ENCODE measurements around the gene HEMGN. TPM values are rescaled to one million over a fixed set of nuclear protein-coding genes. Genes with fewer than 3 reads are reported as not detected.
A peak's percentile ranks its signal among the peaks of the same experiment; 100 is the strongest.

The HEMGN gene
- total RNA-seq (2014; rRNA removed; shearing (Covaris generic); ENCODE audit: low replicate concordance), result not detected in 2 replicates

DNA sequence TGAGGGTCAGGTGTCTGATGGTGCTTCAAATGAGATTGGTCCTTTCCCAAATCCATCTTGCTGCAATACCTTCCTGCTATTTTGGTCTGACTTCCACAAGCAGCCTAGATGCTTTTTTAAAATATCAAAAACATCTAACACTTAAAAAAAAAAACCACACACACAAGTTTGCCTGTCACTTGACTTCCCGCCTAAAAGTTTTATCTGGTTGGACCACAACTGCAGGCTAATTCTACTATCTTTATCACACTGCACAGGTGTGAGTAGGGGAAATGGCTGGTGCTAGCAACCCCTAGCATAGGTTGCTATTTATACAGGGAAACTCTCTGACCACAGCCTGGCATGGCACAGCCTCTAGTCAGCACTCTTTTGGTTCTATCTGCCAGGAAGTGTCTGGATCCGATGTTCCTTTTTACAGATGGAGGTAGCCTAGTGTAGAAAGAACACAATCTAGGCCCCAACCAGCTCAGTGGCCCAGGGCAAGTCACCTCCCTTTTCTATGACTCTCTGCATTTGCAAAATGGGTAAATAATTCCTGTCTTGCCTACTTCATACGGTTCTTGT lies at the start of gene HEMGN:
HEMGN (minus strand) TSS at position 92 of the 564 bp plus-strand sequence; CDS start at position 56, 36 bp downstream.
- Histone ChIP-seq H3K4me3 (ENCODE audit: low read length) (no peak within 1 kb of the TSS), H3K4me2 (ENCODE audit: low read depth, low read length, poor library complexity, severe bottlenecking) (peak within 1 kb of the TSS; percentile 44), H4K20me1 (ENCODE audit: insufficient read depth, low read depth, low read length) (no peaks in the 10 kb centered on the region), H3K9me2 (replicated peaks; ENCODE audit: insufficient read depth, low read length) (no peaks in the 10 kb centered on the region), H3K36me3 (ENCODE audit: insufficient read depth, low read length) (no peaks in the 10 kb centered on the region), H3K4me1 (ENCODE audit: low read length) (peaks cover 31% of the 10 kb centered on the region), H3K9ac (ENCODE audit: low read length) (peak within 1 kb of the TSS; percentile 11; the same call in 1 of the 2 replicates), H3K27ac (ENCODE audit: low read length) (no peak within 1 kb of the TSS), H3K79me2 (ENCODE audit: low read length) (no peaks in the 10 kb centered on the region), H2AFZ (ENCODE audit: low read length) (peak within 1 kb of the TSS; percentile 60; the same call in 1 of the 2 replicates), H3K9me3 (ENCODE audit: low read length) (no peaks in the 10 kb centered on the region), H3K27me3 (ENCODE audit: low read length) (no peaks in the 10 kb centered on the region)
- DNase-seq, result no peak

GRCh38 chr9:97987487-97987886 lies 49.5 kb upstream of the HEMGN start:
- Histone ChIP-seq H3K9me3 (ENCODE audit: low read length) (no peaks in the 10 kb centered on the region), H3K4me1 (ENCODE audit: low read length) (peaks cover 82% of the 10 kb centered on the region), H3K4me3 (ENCODE audit: low read length) (peak overlapping the region; percentile 85), H3K27ac (ENCODE audit: low read length) (peak overlapping the region; percentile 94), H4K20me1 (ENCODE audit: insufficient read depth, low read depth, low read length) (peaks cover 20% of the 10 kb centered on the region; the same call in 1 of the 2 replicates), H3K9me2 (replicated peaks; ENCODE audit: insufficient read depth, low read length) (no peaks in the 10 kb centered on the region), H3K27me3 (ENCODE audit: low read length) (no peaks in the 10 kb centered on the region), H3K9ac (ENCODE audit: low read length) (peak overlapping the region; percentile 96), H3K79me2 (ENCODE audit: low read length) (peaks cover 84% of the 10 kb centered on the region), H2AFZ (ENCODE audit: low read length) (no peak overlapping the region), H3K4me2 (ENCODE audit: low read depth, low read length, poor library complexity, severe bottlenecking) (peak overlapping the region; percentile 89), H3K36me3 (ENCODE audit: insufficient read depth, low read length) (peaks cover 7% of the 10 kb centered on the region; the same call in 1 of the 2 replicates)
- peak; percentile 80 for DNase-seq

DNA sequence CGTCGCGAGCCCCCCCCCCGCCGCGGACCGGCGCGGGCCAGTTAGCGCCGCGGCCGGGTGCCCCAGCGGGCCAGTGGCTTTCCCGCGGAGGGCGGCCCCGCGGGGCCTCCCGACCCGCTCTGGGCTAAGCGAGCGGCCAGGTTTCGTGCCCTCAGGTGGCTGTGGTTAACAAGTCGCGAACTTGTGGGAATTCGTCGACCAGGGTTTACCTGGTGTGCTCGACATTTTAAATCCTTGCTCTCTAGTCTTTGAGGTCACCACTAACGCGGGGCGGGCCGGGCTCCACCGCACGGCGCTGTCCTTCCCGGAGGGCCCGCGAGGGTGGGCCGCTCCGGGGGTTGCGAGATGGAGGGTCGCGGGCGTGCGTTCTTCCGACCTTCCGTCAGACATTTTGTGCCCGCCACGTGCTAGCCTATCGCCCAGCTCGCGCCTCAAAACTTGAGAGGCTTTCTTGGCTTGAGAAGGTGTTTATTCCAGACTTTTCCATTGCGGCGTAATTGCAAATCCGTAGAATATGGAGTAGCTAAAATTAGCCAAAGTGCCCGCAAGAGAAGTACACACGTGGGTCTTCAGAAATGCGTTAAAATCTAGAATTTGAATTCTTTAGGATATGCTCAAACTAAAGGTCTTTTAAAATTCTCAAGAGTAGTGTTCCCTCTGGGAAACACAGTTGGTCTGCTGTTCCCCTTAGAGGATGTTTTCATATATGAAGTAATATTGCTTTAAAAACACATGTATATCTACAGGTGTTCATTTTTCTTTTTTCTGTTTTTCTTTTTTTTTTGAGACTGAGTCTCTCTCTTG lies 47.3 kb upstream of the HEMGN start:
- Histone ChIP-seq H2AFZ (ENCODE audit: low read length) (no peak overlapping the region), H4K20me1 (ENCODE audit: insufficient read depth, low read depth, low read length) (peaks cover 13% of the 10 kb centered on the region; the same call in 1 of the 2 replicates), H3K9me2 (replicated peaks; ENCODE audit: insufficient read depth, low read length) (no peaks in the 10 kb centered on the region), H3K9me3 (ENCODE audit: low read length) (no peaks in the 10 kb centered on the region), H3K4me2 (ENCODE audit: low read depth, low read length, poor library complexity, severe bottlenecking) (peak overlapping the region; percentile 89), H3K4me1 (ENCODE audit: low read length) (peaks cover 72% of the 10 kb centered on the region), H3K27me3 (ENCODE audit: low read length) (no peaks in the 10 kb centered on the region), H3K79me2 (ENCODE audit: low read length) (peaks cover 62% of the 10 kb centered on the region), H3K4me3 (ENCODE audit: low read length) (peak overlapping the region; percentile 85), H3K27ac (ENCODE audit: low read length) (peak overlapping the region; percentile 94), H3K36me3 (ENCODE audit: insufficient read depth, low read length) (peaks cover 7% of the 10 kb centered on the region; the same call in 1 of the 2 replicates), H3K9ac (ENCODE audit: low read length) (peak overlapping the region; percentile 96)
- peak; percentile 85 for DNase-seq

- Histone ChIP-seq H3K9me3 (ENCODE audit: low read length) (no peaks in the 10 kb centered on the region), H3K4me2 (ENCODE audit: low read depth, low read length, poor library complexity, severe bottlenecking) (peak overlapping the region; percentile 89), H3K9ac (ENCODE audit: low read length) (peak overlapping the region; percentile 96), H4K20me1 (ENCODE audit: insufficient read depth, low read depth, low read length) (peaks cover 5% of the 10 kb centered on the region; the same call in 1 of the 2 replicates), H3K79me2 (ENCODE audit: low read length) (peaks cover 54% of the 10 kb centered on the region), H3K9me2 (replicated peaks; ENCODE audit: insufficient read depth, low read length) (no peaks in the 10 kb centered on the region), H3K27me3 (ENCODE audit: low read length) (no peaks in the 10 kb centered on the region), H3K36me3 (ENCODE audit: insufficient read depth, low read length) (no peaks in the 10 kb centered on the region; the same call in 1 of the 2 replicates), H3K27ac (ENCODE audit: low read length) (peak overlapping the region; percentile 94), H2AFZ (ENCODE audit: low read length) (no peak overlapping the region), H3K4me1 (ENCODE audit: low read length) (peaks cover 64% of the 10 kb centered on the region), H3K4me3 (ENCODE audit: low read length) (peak overlapping the region; percentile 85)
- DNase-seq, result peak; percentile 91
Observed at GRCh38 chr9:97984188-97985057, 46.5 kb upstream of the HEMGN start.

DNA sequence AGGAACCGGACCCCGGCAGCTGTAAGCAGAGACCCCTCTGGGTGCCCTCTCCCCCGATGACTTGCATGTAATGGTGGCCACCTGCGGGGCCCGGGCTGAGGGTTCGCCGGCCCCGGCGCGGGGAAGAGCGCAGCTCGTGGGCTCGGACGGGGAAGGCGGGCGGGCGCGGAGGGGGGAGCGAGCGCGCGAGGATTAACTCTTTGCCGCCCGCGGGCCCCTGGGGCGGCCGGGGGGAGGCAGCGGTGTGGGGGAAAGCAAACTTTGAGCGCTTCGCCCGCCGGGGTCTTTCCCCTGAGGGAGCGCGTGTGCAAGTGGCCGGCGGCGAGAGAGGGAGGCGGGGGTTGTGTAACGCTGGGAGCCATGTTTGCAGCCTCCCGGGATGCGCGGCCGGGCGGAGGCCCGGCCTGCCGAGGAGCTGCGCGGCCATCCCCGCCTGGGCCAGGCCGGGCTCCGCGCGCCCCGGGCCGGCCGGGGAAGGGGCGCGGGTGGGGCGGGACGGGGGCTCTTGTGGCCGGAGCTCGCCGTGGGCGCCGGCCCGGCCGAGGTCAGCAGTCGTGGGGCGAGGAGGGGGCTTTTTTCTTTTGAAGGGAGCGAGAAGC lies 45.7 kb upstream of the HEMGN start:
- H3K27ac ChIP-seq (ENCODE audit: low read length), result peak overlapping the region; percentile 94
- peak overlapping the region; percentile 89 for H3K4me2 ChIP-seq (ENCODE audit: low read depth, low read length, poor library complexity, severe bottlenecking)
- peak overlapping the region; percentile 85 for H3K4me3 ChIP-seq (ENCODE audit: low read length)
- peaks cover 46% of the 10 kb centered on the region for H3K79me2 ChIP-seq (ENCODE audit: low read length)
- H3K9me3 ChIP-seq (ENCODE audit: low read length), result no peaks in the 10 kb centered on the region
- H4K20me1 ChIP-seq (ENCODE audit: insufficient read depth, low read depth, low read length), result peaks cover 4% of the 10 kb centered on the region; the same call in 1 of the 2 replicates
- H2AFZ ChIP-seq (ENCODE audit: low read length), result no peak overlapping the region
- no peaks in the 10 kb centered on the region for H3K36me3 ChIP-seq (ENCODE audit: insufficient read depth, low read length)
- H3K4me1 ChIP-seq (ENCODE audit: low read length), result peaks cover 56% of the 10 kb centered on the region
- DNase-seq, result peak; percentile 87
- no peaks in the 10 kb centered on the region for H3K9me2 ChIP-seq (replicated peaks; ENCODE audit: insufficient read depth, low read length)
- peak overlapping the region; percentile 96 for H3K9ac ChIP-seq (ENCODE audit: low read length)
- H3K27me3 ChIP-seq (ENCODE audit: low read length), result no peaks in the 10 kb centered on the region

GRCh38 chr9:97982683-97983588 lies 45.0 kb upstream of the HEMGN start, which contains the start of gene ANP32B:
Gene ANP32B, plus strand, starts transcription at chr9:97983341. Its CDS starts 215 bp downstream, at chr9:97983556.
- DNase-seq, result peak; percentile 97
- H3K27ac ChIP-seq (ENCODE audit: low read length), result peak within 1 kb of the TSS; percentile 94
- peak within 1 kb of the TSS; percentile 85 for H3K4me3 ChIP-seq (ENCODE audit: low read length)
- H4K20me1 ChIP-seq (ENCODE audit: insufficient read depth, low read depth, low read length), result no peaks in the 10 kb centered on the region; the same call in 1 of the 2 replicates
- no peaks in the 10 kb centered on the region for H3K9me2 ChIP-seq (replicated peaks; ENCODE audit: insufficient read depth, low read length)
- H3K4me2 ChIP-seq (ENCODE audit: low read depth, low read length, poor library complexity, severe bottlenecking), result peak within 1 kb of the TSS; percentile 89
- peaks cover 39% of the 10 kb centered on the region for H3K79me2 ChIP-seq (ENCODE audit: low read length)
- peak within 1 kb of the TSS; percentile 96 for H3K9ac ChIP-seq (ENCODE audit: low read length)
- H3K27me3 ChIP-seq (ENCODE audit: low read length), result no peaks in the 10 kb centered on the region
- H3K36me3 ChIP-seq (ENCODE audit: insufficient read depth, low read length), result no peaks in the 10 kb centered on the region
- peaks cover 49% of the 10 kb centered on the region for H3K4me1 ChIP-seq (ENCODE audit: low read length)
- no peak within 1 kb of the TSS for H2AFZ ChIP-seq (ENCODE audit: low read length)
- no peaks in the 10 kb centered on the region for H3K9me3 ChIP-seq (ENCODE audit: low read length)
